Measurements from ENCODE around the gene TCF4.

DNA sequence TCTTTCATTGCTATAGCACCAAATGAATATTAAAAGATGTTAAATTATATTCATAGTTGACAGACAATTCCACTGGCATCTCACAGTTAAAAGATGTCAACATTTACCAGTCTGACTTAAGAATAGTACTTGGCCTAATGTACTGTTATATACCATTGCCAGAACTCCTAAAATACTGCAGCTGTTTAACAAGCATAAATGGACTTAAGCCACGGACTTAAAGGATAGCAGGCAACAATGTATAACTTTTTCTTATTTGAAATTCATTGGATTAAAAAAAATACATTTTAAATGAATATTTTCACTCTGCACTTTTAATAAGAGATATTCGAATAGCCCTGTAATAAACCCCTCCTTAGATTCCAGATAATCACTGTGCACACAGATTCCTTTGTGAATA is 3.8 kb downstream of the TCF4 start:
- no peak for TF ChIP-seq POLR2AphosphoS5 (IDR thresholded peaks at IDR 0.05; ENCODE audit: borderline replicate concordance, low read depth, low read length)
- no peak for TF ChIP-seq EZH2 (IDR thresholded peaks at IDR 0.05)
